Ishikawa (cell line): ENCODE results near the gene L2HGDH.

Experiments
- CEBPB ChIP-seq: IDR thresholded peaks from 2 replicates; pipeline ENCODE4 v1.6.1; 2012
- TF ChIP-seq, protein P1 (sequence below): IDR thresholded peaks from 2 replicates; pipeline ENCODE4 v1.6.1; 2012

- TF ChIP-seq, protein P1, sequence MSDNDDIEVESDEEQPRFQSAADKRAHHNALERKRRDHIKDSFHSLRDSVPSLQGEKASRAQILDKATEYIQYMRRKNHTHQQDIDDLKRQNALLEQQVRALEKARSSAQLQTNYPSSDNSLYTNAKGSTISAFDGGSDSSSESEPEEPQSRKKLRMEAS = no peak
- no peak for TF ChIP-seq CEBPB
Measured at GRCh38 chr14:50343434-50343833, 31.4 kb upstream of the L2HGDH start.
